Chondrocyte (in vitro differentiated cells): ENCODE results near the gene DHCR7. TPM values are rescaled to one million over a fixed set of nuclear protein-coding genes. Genes with fewer than 3 reads are reported as not detected.
A peak's percentile ranks its signal among the peaks of the same experiment; 100 is the strongest.

Source experiments
- DNase-seq: peaks from one replicate; pipeline ENCODE4 v3.0.0; 2021; ENCODE audit warnings: mixed read lengths, low spot score
- H3K27ac Mint-ChIP-seq: one replicate; pipeline ENCODE4 v1.8.0; 2021; ENCODE audit warnings: mild to moderate bottlenecking, moderate library complexity, mixed read lengths; ENCODE audit not compliant: unreplicated experiment
- H3K27me3 Mint-ChIP-seq: 2 replicates; pipeline ENCODE4 v1.8.0; 2021; ENCODE audit warnings: low read depth, mixed read lengths
- H3K36me3 Mint-ChIP-seq: 2 replicates; pipeline ENCODE4 v1.8.0; 2021; ENCODE audit warnings: low read depth, mixed read lengths
- H3K4me1 Mint-ChIP-seq: 2 replicates; pipeline ENCODE4 v1.8.0; 2021; ENCODE audit warnings: low read depth, mild to moderate bottlenecking, mixed read lengths
- H3K4me3 Mint-ChIP-seq: one replicate; pipeline ENCODE4 v1.8.0; 2021; ENCODE audit warnings: mild to moderate bottlenecking, moderate library complexity, mixed read lengths; ENCODE audit not compliant: unreplicated experiment
- H3K9me3 Mint-ChIP-seq: 2 replicates; pipeline ENCODE4 v1.8.0; 2021; ENCODE audit warnings: low read depth, mixed read lengths
- CTCF ChIP-seq: fragments of 200-600 bp; sonication (generic); IDR thresholded peaks from 2 replicates; pipeline ENCODE4 v1.5.0; 2021; ENCODE audit warnings: antibody characterized with exemption, mild to moderate bottlenecking, moderate library complexity
- total RNA-seq: library from RNA; stranded (reverse); gene quantifications from 3 replicates; pipeline ENCODE4 v1.2.1, GENCODE V29; 2021

Gene DHCR7
- total RNA-seq, 1 donor from 2014 or later: 57.5 TPM

DNA sequence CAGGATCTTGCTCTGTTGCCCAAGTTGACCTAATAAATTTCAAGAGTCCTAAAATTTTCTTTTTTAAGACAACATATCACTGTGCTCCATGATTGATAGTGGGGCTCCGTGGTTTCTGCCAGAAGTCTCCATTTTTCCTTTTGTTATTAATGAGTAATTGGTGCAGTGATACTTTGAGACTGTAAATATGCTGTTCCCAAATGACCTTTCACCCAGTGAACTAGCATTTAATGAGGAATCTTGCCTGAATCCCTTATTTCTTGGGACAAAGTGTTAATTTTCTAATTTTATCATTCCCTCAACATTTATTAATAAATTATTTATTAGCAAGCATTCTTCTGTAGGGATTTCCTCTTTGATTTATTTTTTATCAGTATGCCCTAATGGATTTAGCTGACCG is 2.3 kb upstream of the DHCR7 start:
- H3K27ac Mint-ChIP-seq: no peak overlapping the region
- H3K4me3 Mint-ChIP-seq: no peak overlapping the region
- peaks cover 7% of the 10 kb centered on the region for H3K9me3 Mint-ChIP-seq
- H3K4me1 Mint-ChIP-seq: peaks cover 50% of the 10 kb centered on the region
- peaks cover 6% of the 10 kb centered on the region for H3K36me3 Mint-ChIP-seq
- no peaks in the 10 kb centered on the region for H3K27me3 Mint-ChIP-seq
- DNase-seq: no peak
- TF ChIP-seq CTCF: no peak

GRCh38 chr11:71449596-71449995 is 1.4 kb upstream of the DHCR7 start:
- H3K27ac Mint-ChIP-seq: peak overlapping the region; percentile 80
- peaks cover 11% of the 10 kb centered on the region for H3K36me3 Mint-ChIP-seq
- H3K9me3 Mint-ChIP-seq: peaks cover 7% of the 10 kb centered on the region
- no peaks in the 10 kb centered on the region for H3K27me3 Mint-ChIP-seq
- DNase-seq: no peak
- no peak for TF ChIP-seq CTCF
- H3K4me3 Mint-ChIP-seq: peak overlapping the region; percentile 90
- peaks cover 48% of the 10 kb centered on the region for H3K4me1 Mint-ChIP-seq

GRCh38 chr11:71447791-71448256 is 369 bp downstream of the DHCR7 start:
- Mint-ChIP-seq H3K4me1 (peaks cover 39% of the 10 kb centered on the region), H3K27me3 (no peaks in the 10 kb centered on the region), H3K36me3 (peaks cover 15% of the 10 kb centered on the region), H3K9me3 (peaks cover 7% of the 10 kb centered on the region), H3K27ac (peak overlapping the region; percentile 55), H3K4me3 (peak overlapping the region; percentile 90)
- no peak for DNase-seq
- no peak for TF ChIP-seq CTCF

GRCh38 chr11:71446942-71447688 is 1.1 kb downstream of the DHCR7 start:
- no peak for DNase-seq
- Mint-ChIP-seq H3K9me3 (peaks cover 7% of the 10 kb centered on the region), H3K27ac (peak overlapping the region; percentile 55), H3K4me3 (peak overlapping the region; percentile 90), H3K27me3 (no peaks in the 10 kb centered on the region), H3K36me3 (peaks cover 17% of the 10 kb centered on the region), H3K4me1 (peaks cover 35% of the 10 kb centered on the region)
- TF ChIP-seq CTCF: no peak

DNA sequence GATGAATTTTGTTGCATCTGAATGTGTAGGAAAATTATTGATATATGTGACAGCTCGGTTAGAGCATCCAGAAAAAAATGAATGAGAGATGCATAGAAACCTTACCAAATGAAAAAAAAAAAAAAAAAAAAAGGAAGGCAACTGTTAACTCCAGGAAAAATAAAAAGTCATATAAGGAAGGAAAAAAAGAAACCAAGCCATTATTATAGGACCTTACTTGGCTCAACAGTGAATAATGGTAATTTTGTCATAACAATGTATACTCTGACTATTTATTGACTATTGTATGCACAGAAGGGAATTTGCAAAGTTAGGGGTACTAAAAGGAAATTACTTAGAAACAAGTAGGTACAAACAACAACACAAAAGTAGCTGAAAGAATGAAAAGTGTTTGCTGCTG is 2.0 kb downstream of the DHCR7 start:
- Mint-ChIP-seq H3K27ac (no peak overlapping the region), H3K4me3 (no peak overlapping the region), H3K36me3 (peaks cover 21% of the 10 kb centered on the region), H3K27me3 (no peaks in the 10 kb centered on the region), H3K9me3 (peaks cover 7% of the 10 kb centered on the region), H3K4me1 (peaks cover 29% of the 10 kb centered on the region)
- no peak for DNase-seq
- no peak for TF ChIP-seq CTCF
